HEK293 (cell line): ENCODE data around the gene CLRN1.

Experiments
- CTCF ChIA-PET: fragments of 350-600 bp; formaldehyde crosslinking; extraction: SDS; loops from one replicate; lab custom pipeline; 2021; ENCODE audit warnings: antibody characterized with exemption; lab: Yijun Ruan, JAX
- POLR2A ChIA-PET: fragments of 300-600 bp; formaldehyde crosslinking; extraction: SDS; loops from one replicate; lab custom pipeline; 2020; ENCODE audit warnings: antibody characterized with exemption, inconsistent platforms; lab: Yijun Ruan, JAX
- H3K27ac ChIP-seq: fragments of 200-500 bp; sonication (Bioruptor generic); 2 replicates; pipeline ENCODE4 v1.5.1; 2014; ENCODE audit warnings: low read depth, low read length, control low read depth, inconsistent platforms; ENCODE audit errors: extremely low read depth
- H3K36me3 ChIP-seq, 2 experiments: fragments of 200-500 bp in 1 of 2; sonication (Bioruptor generic) in 1 of 2; 1 replicate in 1 of 2; 2 replicates in 1 of 2; pipeline ENCODE4 v1.5.1; 2014 to 2017; ENCODE audit warnings: inconsistent platforms in 2 of 2, low read length in 2 of 2; ENCODE audit not compliant: control insufficient read depth in 2 of 2, insufficient read depth in 1 of 2
- H3K4me1 ChIP-seq: fragments of 200-500 bp; sonication (Bioruptor generic); 2 replicates; pipeline ENCODE4 v1.5.1; 2014; ENCODE audit warnings: mild to moderate bottlenecking, low read length, inconsistent platforms; ENCODE audit not compliant: control insufficient read depth, insufficient read depth
- H3K4me3 ChIP-seq: 2 replicates; pipeline ENCODE4 v1.5.1; 2011; ENCODE audit warnings: low read depth, mild to moderate bottlenecking, control low read depth, low read length, moderate library complexity
- H3K9me3 ChIP-seq: fragments of 200-500 bp; sonication (Bioruptor generic); 2 replicates; pipeline ENCODE4 v1.5.1; 2014; ENCODE audit warnings: low read depth, low read length, inconsistent platforms; ENCODE audit not compliant: control insufficient read depth, insufficient read depth
- FEZF1 ChIP-seq: fragments of 450-650 bp; formaldehyde crosslinking; IDR thresholded peaks from 2 replicates; pipeline ENCODE4 v1.5.1; 2016; ENCODE audit warnings: missing biosample characterization, missing genetic modification characterization
- GFI1B ChIP-seq: fragments of 450-650 bp; formaldehyde crosslinking; IDR thresholded peaks from 2 replicates; pipeline ENCODE4 v1.5.1; 2016; ENCODE audit warnings: missing biosample characterization, missing genetic modification characterization
- GLI2 ChIP-seq: fragments of 450-650 bp; formaldehyde crosslinking; IDR thresholded peaks from 2 replicates; pipeline ENCODE4; 2017; ENCODE audit warnings: missing biosample characterization, missing genetic modification characterization, low read depth, borderline replicate concordance
- MEIS1 ChIP-seq: sonication (generic); formaldehyde crosslinking; IDR thresholded peaks from 2 replicates; pipeline ENCODE4 v1.8.1; 2022; ENCODE audit warnings: missing genetic modification reagents, mild to moderate bottlenecking, borderline replicate concordance
- MYNN ChIP-seq: fragments of 450-650 bp; formaldehyde crosslinking; IDR thresholded peaks from 2 replicates; pipeline ENCODE4 v1.5.1; 2016; ENCODE audit warnings: missing biosample characterization, missing genetic modification characterization, borderline replicate concordance
- OSR2 ChIP-seq: fragments of 450-650 bp; formaldehyde crosslinking; IDR thresholded peaks from 2 replicates; pipeline ENCODE4 v1.5.1; 2016; ENCODE audit warnings: missing biosample characterization, missing genetic modification characterization
- RBAK ChIP-seq: fragments of 450-650 bp; formaldehyde crosslinking; IDR thresholded peaks from 2 replicates; pipeline ENCODE4 v1.5.1; 2016; ENCODE audit warnings: missing biosample characterization, missing genetic modification characterization
- SP7 ChIP-seq: fragments of 450-650 bp; formaldehyde crosslinking; IDR thresholded peaks from 2 replicates; pipeline ENCODE4 v1.5.1; 2016; ENCODE audit warnings: missing biosample characterization, missing genetic modification characterization
- ZBTB1 ChIP-seq: fragments of 450-650 bp; formaldehyde crosslinking; IDR thresholded peaks from 2 replicates; pipeline ENCODE4 v1.5.1; 2016; ENCODE audit warnings: missing biosample characterization, missing genetic modification characterization
- ZEB2 ChIP-seq: fragments of 450-650 bp; formaldehyde crosslinking; IDR thresholded peaks from 2 replicates; pipeline ENCODE4 v1.5.1; 2016; ENCODE audit warnings: missing biosample characterization, missing genetic modification characterization
- ZIC2 ChIP-seq: fragments of 450-650 bp; formaldehyde crosslinking; IDR thresholded peaks from 2 replicates; pipeline ENCODE4 v1.5.1; 2016; ENCODE audit warnings: missing biosample characterization, missing genetic modification characterization
- ZNF114 ChIP-seq: fragments of 450-650 bp; formaldehyde crosslinking; IDR thresholded peaks from 2 replicates; pipeline ENCODE4 v1.5.0; 2017; ENCODE audit warnings: missing biosample characterization, missing genetic modification characterization
- ZNF184 ChIP-seq: fragments of 450-650 bp; IDR thresholded peaks from 2 replicates; pipeline ENCODE4 v1.5.1; 2018; ENCODE audit warnings: missing biosample characterization, mild to moderate bottlenecking, missing genetic modification characterization
- ZNF221 ChIP-seq: fragments of 450-650 bp; formaldehyde crosslinking; IDR thresholded peaks from 2 replicates; pipeline ENCODE4 v1.5.1; 2017; ENCODE audit warnings: missing biosample characterization, missing genetic modification characterization, borderline replicate concordance
- ZNF274 ChIP-seq, 2 experiments: fragments of 200-500 bp in 1 of 2; fragments of 450-650 bp in 1 of 2; sonication (Bioruptor generic) in 1 of 2; formaldehyde crosslinking in 1 of 2; IDR thresholded peaks; 2 replicates each; pipeline versions ENCODE4 v1.5.1 to v1.6.1; 2014 to 2016; ENCODE audit warnings: borderline replicate concordance in 1 of 2, inconsistent platforms in 1 of 2, low read length in 1 of 2, missing biosample characterization in 1 of 2, missing genetic modification characterization in 1 of 2
- ZNF354C ChIP-seq: fragments of 450-650 bp; formaldehyde crosslinking; IDR thresholded peaks from 2 replicates; pipeline ENCODE4 v1.5.1; 2016; ENCODE audit warnings: missing biosample characterization, missing genetic modification characterization, low read depth, borderline replicate concordance
- ZNF366 ChIP-seq: fragments of 450-650 bp; formaldehyde crosslinking; conservative IDR thresholded peaks from 2 replicates; pipeline ENCODE4 v1.5.1; 2016; ENCODE audit warnings: missing biosample characterization, missing genetic modification characterization
- ZNF37A ChIP-seq: fragments of 450-650 bp; IDR thresholded peaks from 2 replicates; pipeline ENCODE4 v1.5.1; 2018; ENCODE audit warnings: missing biosample characterization, missing genetic modification characterization
- ZNF426 ChIP-seq: fragments of 450-650 bp; formaldehyde crosslinking; IDR thresholded peaks from 2 replicates; pipeline ENCODE4 v1.5.1; 2017; ENCODE audit warnings: missing biosample characterization, missing genetic modification characterization, mild to moderate bottlenecking, inconsistent platforms, moderate library complexity
- ZNF501 ChIP-seq: fragments of 450-650 bp; formaldehyde crosslinking; IDR thresholded peaks from 2 replicates; pipeline ENCODE4 v1.5.1; 2016; ENCODE audit warnings: missing biosample characterization, missing genetic modification characterization
- ZNF658 ChIP-seq: fragments of 450-650 bp; formaldehyde crosslinking; IDR thresholded peaks from 2 replicates; pipeline ENCODE4; 2016; ENCODE audit warnings: missing biosample characterization, missing genetic modification characterization
- ZNF792 ChIP-seq: fragments of 450-650 bp; formaldehyde crosslinking; IDR thresholded peaks from 2 replicates; pipeline ENCODE4 v1.5.1; 2016; ENCODE audit warnings: missing biosample characterization, missing genetic modification characterization
- ZNF843 ChIP-seq: fragments of 450-650 bp; formaldehyde crosslinking; IDR thresholded peaks from 2 replicates; pipeline ENCODE4 v1.5.1; 2016; ENCODE audit warnings: missing biosample characterization, missing genetic modification characterization
- TF ChIP-seq, protein P1 (sequence below): fragments of 450-650 bp; formaldehyde crosslinking; IDR thresholded peaks from 2 replicates; pipeline ENCODE4 v1.5.1; 2016; ENCODE audit warnings: missing biosample characterization, missing genetic modification characterization
- TF ChIP-seq, protein P2 (sequence below): fragments of 450-650 bp; formaldehyde crosslinking; IDR thresholded peaks from 2 replicates; pipeline ENCODE4 v1.5.1; 2017; ENCODE audit warnings: missing biosample characterization, missing genetic modification characterization
- TF ChIP-seq, protein P3 (sequence below): fragments of 450-650 bp; formaldehyde crosslinking; IDR thresholded peaks from 2 replicates; pipeline ENCODE4 v1.5.1; 2017; ENCODE audit warnings: missing biosample characterization, missing genetic modification characterization
- TF ChIP-seq, protein P4 (sequence below): fragments of 450-650 bp; formaldehyde crosslinking; IDR thresholded peaks from 2 replicates; pipeline ENCODE4 v1.5.1; 2016; ENCODE audit warnings: missing biosample characterization, missing genetic modification characterization

CLRN1 gene

GRCh38 chr3:150968341-150969035 is 4.0 kb downstream of the CLRN1 start (continued):
- TF ChIP-seq, protein P1, sequence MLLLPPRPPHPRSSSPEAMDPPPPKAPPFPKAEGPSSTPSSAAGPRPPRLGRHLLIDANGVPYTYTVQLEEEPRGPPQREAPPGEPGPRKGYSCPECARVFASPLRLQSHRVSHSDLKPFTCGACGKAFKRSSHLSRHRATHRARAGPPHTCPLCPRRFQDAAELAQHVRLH (tag by site-specific recombination): no peak
- TF ChIP-seq ZNF792 (tag by site-specific recombination): no peak
- TF ChIP-seq ZNF274 (IDR thresholded peaks at IDR 0.05; ENCODE audit: low read length): no peak
- no peak for TF ChIP-seq ZNF274 (tag by site-specific recombination; IDR thresholded peaks at IDR 0.05; ENCODE audit: borderline replicate concordance)
- TF ChIP-seq GFI1B (tag by site-specific recombination): no peak
- TF ChIP-seq, protein P2, sequence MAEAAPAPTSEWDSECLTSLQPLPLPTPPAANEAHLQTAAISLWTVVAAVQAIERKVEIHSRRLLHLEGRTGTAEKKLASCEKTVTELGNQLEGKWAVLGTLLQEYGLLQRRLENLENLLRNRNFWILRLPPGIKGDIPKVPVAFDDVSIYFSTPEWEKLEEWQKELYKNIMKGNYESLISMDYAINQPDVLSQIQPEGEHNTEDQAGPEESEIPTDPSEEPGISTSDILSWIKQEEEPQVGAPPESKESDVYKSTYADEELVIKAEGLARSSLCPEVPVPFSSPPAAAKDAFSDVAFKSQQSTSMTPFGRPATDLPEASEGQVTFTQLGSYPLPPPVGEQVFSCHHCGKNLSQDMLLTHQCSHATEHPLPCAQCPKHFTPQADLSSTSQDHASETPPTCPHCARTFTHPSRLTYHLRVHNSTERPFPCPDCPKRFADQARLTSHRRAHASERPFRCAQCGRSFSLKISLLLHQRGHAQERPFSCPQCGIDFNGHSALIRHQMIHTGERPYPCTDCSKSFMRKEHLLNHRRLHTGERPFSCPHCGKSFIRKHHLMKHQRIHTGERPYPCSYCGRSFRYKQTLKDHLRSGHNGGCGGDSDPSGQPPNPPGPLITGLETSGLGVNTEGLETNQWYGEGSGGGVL (tag by site-specific recombination): no peak
- TF ChIP-seq ZNF501 (tag by site-specific recombination): no peak
- no peak for TF ChIP-seq RBAK (tag by site-specific recombination)
- TF ChIP-seq, protein P3, sequence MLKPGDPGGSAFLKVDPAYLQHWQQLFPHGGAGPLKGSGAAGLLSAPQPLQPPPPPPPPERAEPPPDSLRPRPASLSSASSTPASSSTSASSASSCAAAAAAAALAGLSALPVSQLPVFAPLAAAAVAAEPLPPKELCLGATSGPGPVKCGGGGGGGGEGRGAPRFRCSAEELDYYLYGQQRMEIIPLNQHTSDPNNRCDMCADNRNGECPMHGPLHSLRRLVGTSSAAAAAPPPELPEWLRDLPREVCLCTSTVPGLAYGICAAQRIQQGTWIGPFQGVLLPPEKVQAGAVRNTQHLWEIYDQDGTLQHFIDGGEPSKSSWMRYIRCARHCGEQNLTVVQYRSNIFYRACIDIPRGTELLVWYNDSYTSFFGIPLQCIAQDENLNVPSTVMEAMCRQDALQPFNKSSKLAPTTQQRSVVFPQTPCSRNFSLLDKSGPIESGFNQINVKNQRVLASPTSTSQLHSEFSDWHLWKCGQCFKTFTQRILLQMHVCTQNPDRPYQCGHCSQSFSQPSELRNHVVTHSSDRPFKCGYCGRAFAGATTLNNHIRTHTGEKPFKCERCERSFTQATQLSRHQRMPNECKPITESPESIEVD: no peak
- TF ChIP-seq ZNF114 (tag by site-specific recombination): no peak
- TF ChIP-seq GLI2: no peak

- Histone ChIP-seq H3K36me3 (no peaks in the 10 kb centered on the region), H3K9me3 (no peaks in the 10 kb centered on the region), H3K27ac (no peak overlapping the region), H3K4me1 (no peaks in the 10 kb centered on the region), H3K4me3 (no peak overlapping the region)
- ChIA-PET POLR2A (no interaction called here), CTCF (no interaction called here)
- TF ChIP-seq ZNF366 (no peak), ZNF354C (no peak), ZNF184 (tag by site-specific recombination) (no peak), ZNF658 (tag by site-specific recombination) (no peak)
These were observed 7.1 kb downstream of the CLRN1 start for GRCh38 chr3:150965436-150965835.

- no peaks in the 10 kb centered on the region for H3K9me3 ChIP-seq
- no peak overlapping the region for H3K4me3 ChIP-seq
- H3K4me1 ChIP-seq: no peaks in the 10 kb centered on the region
- TF ChIP-seq MEIS1 (CRISPR knock-in tag) (no peak), ZEB2 (tag by site-specific recombination) (no peak), ZNF37A (tag by site-specific recombination) (no peak), ZNF426 (tag by site-specific recombination) (no peak), ZNF843 (tag by site-specific recombination) (0 out of 2 replicates have a peak, but pooled peaks have one; percentile 27), SP7 (peak; percentile 57; the same call in 1 of the 2 replicates), OSR2 (tag by site-specific recombination) (peak; percentile 59), ZNF221 (tag by site-specific recombination) (no peak), MYNN (tag by site-specific recombination) (no peak), ZBTB1 (tag by site-specific recombination) (no peak), FEZF1 (tag by site-specific recombination) (peak; percentile 54; the same call in 1 of the 2 replicates), ZIC2 (peak; percentile 86)
- TF ChIP-seq, protein P4, sequence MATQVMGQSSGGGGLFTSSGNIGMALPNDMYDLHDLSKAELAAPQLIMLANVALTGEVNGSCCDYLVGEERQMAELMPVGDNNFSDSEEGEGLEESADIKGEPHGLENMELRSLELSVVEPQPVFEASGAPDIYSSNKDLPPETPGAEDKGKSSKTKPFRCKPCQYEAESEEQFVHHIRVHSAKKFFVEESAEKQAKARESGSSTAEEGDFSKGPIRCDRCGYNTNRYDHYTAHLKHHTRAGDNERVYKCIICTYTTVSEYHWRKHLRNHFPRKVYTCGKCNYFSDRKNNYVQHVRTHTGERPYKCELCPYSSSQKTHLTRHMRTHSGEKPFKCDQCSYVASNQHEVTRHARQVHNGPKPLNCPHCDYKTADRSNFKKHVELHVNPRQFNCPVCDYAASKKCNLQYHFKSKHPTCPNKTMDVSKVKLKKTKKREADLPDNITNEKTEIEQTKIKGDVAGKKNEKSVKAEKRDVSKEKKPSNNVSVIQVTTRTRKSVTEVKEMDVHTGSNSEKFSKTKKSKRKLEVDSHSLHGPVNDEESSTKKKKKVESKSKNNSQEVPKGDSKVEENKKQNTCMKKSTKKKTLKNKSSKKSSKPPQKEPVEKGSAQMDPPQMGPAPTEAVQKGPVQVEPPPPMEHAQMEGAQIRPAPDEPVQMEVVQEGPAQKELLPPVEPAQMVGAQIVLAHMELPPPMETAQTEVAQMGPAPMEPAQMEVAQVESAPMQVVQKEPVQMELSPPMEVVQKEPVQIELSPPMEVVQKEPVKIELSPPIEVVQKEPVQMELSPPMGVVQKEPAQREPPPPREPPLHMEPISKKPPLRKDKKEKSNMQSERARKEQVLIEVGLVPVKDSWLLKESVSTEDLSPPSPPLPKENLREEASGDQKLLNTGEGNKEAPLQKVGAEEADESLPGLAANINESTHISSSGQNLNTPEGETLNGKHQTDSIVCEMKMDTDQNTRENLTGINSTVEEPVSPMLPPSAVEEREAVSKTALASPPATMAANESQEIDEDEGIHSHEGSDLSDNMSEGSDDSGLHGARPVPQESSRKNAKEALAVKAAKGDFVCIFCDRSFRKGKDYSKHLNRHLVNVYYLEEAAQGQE (tag by site-specific recombination): no peak
- TF ChIP-seq, all 188 proteins: peak for 5
- Histone ChIP-seq H3K36me3 (no peaks in the 10 kb centered on the region), H3K27ac (no peak overlapping the region)
- ChIA-PET POLR2A (no interaction called here), CTCF (interaction anchor here (0.8 kb wide), 1 partner anchor 105 kb away, joined by 4 read pairs; no protein-coding TSS in a partner anchor)
These were observed 10.6 kb downstream of the CLRN1 start for GRCh38 chr3:150961949-150962348.
